ENCODE measurements around the gene PTGR1.
A peak's percentile ranks its signal among the peaks of the same experiment; 100 is the strongest.

The PTGR1 gene

DNA sequence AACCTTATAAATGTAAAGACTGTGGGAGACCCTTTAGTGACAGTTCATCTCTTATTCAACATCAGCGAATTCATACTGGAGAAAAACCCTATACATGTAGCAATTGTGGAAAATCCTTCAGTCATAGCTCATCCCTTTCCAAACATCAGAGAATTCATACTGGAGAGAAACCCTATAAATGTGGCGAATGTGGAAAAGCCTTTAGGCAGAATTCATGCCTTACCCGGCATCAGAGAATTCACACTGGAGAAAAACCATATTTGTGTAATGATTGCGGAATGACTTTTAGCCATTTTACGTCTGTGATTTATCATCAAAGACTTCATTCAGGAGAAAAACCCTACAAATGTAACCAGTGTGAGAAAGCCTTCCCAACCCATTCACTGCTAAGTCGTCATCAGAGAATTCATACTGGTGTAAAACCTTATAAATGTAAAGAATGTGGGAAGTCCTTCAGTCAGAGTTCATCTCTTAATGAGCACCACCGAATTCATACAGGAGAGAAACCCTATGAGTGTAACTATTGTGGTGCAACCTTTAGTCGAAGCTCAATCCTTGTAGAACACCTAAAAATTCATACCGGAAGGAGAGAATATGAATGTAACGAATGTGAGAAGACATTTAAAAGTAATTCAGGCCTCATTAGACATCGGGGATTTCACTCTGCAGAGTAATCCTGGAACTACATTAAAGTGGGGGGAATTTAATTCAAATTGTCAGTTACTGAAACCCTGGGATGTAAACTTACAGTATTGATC lies 56.8 kb downstream of the PTGR1 start:
- no peak for DNase-seq (ENCODE audit: low spot score)

DNA sequence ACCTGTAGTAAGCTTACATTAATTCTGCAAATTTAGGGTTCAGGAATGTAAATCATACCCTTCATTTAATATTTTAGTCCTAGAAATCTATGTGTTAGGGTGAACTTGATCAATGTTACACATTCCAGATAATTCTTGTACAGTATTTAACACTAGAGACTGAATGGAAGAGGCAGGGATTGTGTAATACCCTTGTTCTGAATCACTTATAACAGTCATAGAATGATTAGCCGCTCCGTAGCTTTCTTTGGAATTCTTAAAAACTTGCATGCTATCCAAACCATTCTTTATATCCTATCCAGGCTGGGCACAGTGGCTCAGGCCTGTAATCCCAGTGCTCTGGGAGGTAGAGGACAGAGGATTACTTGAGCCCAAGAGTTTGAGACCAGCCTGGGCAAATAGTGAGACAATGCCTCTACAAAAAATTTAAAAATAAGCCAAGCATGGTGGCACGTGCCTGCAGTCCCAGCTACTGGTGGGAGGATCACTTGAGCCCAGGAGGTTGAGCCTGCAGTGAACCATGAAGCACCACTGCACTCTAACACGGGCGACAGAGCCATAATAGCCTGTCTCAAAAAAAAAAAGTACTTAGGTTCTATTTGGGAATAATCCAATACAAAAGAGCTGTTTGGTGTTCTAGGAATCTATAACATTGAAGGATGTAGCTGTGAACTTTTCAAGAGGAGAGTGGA lies 66.2 kb downstream of the PTGR1 start:
- no peak for DNase-seq (ENCODE audit: low spot score)

DNA sequence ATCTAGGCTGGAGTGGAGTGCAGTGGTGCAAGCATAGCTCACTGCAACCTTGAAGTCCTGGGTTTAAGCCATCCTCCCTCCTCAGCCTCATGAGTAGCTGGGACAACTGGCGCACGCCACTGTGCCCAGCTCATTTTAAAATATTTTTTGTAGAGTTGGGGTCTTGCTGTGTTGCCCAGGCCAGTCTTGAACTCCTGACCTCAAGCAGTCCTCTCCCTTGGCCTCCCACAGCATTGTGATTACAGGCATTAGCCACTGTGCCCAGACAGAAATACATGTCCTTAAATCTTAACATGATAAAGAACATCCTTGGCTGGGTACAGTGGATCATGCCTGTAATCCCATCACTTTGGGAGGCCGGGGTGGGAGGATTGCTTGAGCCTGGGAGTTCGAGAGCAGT lies 67.7 kb downstream of the PTGR1 start:
- DNase-seq (ENCODE audit: low spot score): no peak

DNA sequence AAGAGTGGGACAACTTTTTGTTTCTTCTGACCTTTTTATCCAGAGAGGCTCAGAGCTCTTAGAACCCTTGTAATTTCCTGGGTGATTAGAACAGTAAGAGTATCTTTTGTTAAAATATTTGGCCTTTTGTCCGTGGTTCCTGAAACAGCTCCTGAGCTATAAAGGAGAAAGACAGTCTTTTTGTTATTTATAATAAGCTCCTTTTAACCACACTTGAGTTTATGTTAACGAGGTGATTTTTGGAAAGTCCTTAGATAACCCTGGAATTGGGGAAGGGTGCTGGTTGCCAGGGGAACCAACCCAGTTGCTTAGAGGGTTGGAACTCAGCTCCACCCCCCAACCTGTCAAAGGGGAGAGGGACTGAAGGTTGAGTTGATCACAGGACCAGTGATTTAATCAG lies 69.7 kb downstream of the PTGR1 start:
- DNase-seq (ENCODE audit: low spot score): no peak

DNA sequence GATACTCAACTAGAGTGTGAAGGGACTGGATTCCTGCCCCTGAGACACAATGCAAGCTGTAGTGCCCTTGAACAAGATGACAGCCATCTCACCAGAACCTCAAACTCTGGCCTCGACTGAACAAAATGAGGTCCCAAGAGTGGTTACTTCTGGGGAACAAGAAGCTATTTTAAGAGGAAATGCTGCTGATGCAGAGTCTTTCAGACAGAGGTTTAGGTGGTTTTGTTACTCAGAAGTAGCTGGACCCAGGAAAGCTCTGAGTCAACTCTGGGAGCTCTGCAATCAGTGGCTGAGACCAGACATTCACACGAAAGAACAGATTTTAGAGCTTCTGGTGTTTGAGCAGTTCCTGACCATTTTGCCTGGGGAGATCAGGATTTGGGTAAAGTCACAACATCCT lies 72.1 kb downstream of the PTGR1 start:
- no peak for DNase-seq (ENCODE audit: low spot score)

DNA sequence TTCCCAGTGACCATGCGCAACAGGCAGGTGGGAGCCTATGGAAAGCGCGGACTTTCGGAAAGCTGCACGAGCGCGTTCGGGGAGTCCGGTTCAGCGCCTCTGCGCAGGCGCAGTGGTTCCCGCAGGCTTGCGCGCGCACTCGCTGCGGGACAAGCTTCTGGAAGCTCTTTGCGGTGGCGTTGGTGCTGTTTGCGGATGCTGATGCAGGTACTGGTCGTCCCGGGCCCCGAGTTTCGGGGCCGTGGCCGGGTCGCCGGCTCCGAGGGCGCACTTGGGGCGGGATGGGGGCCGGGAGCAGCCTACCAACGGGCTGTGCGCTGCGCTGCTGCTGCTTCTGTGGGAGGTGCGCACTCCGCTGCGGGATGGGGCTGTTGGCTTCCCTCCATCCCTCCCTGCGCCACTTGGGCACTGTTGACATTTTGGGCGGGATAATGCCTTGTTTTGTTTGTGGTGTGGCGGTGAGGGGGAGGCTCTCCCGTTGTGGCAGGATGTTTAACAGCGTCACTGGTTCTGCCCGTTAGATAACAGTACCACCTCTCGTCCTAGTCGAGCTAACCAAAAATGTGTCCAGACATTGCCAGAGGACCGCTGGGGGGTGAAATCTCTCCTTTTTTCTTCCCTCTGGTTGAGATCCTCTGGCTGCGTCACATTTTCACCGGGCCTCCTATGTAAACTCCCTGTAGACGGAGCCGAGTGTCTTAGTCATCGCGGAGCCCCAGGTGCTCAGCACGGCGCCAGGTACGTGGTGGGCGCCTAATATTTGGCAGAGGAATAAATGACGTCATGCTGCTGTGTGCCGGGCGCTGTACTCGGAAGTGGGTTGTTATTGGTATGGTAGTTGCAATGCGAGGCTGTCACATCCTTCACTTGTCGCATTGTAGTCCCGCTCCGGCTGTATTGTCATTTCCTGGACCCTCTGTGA lies 74.1 kb downstream of the PTGR1 start, which contains the start of gene ZNF483:
Gene ZNF483, plus strand, starts transcription at position 124 of the 922 bp plus-strand sequence. CDS start 2,217 bp downstream, outside the sequence.
- DNase-seq (ENCODE audit: low spot score): peak; percentile 55

DNA sequence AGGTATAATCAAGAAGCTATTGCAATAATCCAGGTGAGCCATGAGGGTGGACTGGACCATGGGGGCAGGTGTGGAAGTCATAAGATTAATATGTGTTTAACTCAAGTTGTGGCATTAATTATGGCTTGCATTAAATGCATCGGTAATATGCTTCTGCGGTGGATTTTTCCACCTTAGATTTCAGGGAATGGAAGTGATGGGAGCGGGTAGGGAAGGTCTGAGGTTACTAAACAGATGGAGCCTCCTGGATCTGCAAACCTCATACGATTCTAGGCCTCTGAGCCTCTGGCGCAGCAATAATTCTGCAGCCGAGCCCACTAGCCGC lies 74.8 kb downstream of the PTGR1 start:
- no peak for DNase-seq (ENCODE audit: low spot score)

DNA sequence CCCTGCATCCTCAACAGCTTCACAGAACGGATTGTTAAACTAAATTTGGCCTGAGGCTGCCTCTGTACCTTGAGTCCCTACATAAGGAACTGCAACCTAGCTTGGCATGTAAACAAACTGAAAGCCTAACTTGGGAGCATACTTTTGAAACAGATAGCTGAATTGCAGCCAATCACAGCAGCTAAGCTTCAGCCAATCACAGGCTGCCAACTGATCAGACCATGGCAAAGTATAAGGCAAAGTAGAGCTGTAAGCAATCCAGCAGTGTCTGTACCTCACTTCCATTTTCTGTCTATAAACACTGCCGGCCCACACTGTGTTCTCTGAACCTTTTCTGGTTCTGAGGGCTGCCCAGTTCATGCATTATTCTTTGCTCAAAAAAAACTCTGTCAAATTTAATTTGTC lies 83.4 kb downstream of the PTGR1 start:
- no peak for DNase-seq (ENCODE audit: low spot score)

DNA sequence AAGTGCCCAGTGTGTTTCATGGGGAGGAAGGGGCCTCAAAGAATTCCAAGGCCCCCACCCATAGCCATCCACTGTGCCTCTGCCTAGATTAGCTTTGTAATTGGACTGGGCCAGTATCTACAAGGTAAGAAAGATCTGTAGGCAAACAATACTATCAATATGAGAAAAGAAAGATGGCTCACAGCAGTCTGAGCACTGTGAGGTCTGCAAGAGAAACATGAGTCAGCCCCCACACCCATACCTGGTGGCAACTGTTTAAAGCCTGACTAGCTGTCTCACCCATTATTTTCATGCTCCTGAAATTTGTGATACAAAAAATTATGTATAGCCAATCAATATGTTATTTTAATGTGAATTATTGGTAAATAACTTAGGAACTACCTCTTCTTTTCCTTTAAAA lies 84.5 kb downstream of the PTGR1 start:
- no peak for DNase-seq (ENCODE audit: low spot score)
